Suppressor macrophage treated with lipopolysaccharide for 4 hours (primary cell): ENCODE measurements around the gene NXPH4.

Source experiments
- DNase-seq: peaks from one replicate; pipeline ENCODE4 v3.0.0-alpha.2; 2020

NXPH4 gene

DNA sequence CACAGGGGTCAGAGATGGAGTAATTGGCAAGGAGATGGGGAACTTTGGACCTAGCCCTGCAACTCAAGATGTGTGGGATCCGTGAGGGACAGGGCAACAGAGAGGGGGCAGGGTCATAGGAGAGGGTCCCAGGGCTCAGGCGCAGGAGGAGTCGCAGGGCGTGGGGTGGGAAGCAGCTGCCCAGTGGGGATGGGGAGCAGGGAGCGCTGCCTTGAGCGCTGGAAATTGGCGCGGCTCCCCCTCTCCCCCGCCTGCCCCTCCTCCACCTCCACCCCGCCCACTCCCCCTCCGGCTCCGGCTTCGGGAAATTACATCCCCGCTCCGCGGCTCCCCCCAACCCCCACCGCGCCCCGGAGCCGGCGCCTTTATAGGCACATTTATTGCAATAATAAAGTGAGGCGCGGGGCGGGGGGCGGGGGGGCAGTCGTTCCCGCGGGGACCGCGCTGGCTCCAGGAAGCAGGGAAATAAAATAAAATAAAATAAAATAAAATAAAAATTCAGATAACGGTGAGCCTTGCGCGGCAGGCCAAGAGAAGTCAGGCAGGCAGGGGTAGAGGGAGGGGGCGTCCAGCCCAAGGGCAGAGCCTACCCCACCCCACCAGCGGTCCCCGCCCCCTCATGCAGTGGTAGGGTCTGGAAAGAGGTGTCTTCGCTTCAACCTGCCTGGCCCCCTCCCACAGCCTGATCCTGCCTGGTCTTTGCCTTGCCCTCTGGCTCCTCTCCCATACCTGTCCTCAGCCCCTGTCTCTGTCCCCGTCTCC lies 3.6 kb downstream of the NXPH4 start:
- DNase-seq: no peak

DNA sequence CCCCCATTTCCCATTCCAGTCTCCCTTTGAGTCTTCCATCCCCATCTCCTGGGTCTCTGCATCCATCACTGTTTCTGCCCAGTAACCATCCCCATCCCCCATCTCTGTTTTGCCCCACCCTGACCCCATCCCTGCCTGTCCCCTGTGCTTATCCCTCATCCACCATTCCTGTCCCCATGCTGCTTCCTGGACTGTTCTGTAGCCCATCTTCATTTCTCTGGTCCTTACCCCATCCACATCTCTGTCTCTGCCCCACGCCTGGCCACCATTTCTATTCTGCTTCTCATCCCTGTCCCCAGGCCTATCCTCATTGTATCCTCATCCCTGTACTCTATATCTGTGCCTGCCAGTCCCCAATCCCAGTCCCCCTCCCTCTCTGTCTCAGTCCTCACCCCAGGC lies 4.2 kb downstream of the NXPH4 start:
- no peak for DNase-seq

DNA sequence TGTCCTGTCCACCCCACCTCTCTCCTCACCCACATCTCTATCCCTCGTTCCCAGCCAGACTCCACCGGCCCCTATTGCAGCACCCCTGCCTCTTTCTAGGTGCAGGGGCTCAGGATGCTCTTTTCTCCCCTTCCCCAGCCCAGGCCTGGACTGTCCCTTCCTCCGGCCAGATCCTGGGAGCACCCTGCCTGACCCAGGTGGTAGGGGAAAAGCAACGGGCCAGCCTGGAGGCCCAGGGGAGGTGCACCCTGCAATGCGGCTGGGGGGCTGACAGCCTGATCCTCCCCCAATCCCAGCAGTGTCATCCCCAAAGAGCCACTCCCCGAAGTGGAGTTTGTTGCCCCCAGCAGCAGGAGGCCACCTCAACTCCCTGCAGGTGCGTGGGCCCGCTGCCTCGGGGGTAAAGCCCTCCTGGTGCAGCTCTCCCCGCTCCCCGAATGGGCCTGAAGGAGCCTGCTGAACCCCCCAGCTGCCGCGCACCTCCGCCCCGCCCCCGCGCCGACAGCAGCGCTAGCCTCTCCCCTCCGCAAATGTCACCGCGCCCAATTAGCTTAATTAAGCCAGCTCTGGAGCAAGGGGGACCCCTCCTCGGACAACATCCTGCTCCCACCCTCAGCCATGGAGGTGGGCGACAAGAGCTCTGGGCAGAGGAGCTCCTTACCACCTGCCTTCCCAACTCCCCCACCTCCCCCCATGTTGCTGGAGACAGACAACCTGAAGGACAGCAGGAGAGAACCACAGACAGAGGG lies 4.7 kb downstream of the NXPH4 start:
- DNase-seq: no peak

DNA sequence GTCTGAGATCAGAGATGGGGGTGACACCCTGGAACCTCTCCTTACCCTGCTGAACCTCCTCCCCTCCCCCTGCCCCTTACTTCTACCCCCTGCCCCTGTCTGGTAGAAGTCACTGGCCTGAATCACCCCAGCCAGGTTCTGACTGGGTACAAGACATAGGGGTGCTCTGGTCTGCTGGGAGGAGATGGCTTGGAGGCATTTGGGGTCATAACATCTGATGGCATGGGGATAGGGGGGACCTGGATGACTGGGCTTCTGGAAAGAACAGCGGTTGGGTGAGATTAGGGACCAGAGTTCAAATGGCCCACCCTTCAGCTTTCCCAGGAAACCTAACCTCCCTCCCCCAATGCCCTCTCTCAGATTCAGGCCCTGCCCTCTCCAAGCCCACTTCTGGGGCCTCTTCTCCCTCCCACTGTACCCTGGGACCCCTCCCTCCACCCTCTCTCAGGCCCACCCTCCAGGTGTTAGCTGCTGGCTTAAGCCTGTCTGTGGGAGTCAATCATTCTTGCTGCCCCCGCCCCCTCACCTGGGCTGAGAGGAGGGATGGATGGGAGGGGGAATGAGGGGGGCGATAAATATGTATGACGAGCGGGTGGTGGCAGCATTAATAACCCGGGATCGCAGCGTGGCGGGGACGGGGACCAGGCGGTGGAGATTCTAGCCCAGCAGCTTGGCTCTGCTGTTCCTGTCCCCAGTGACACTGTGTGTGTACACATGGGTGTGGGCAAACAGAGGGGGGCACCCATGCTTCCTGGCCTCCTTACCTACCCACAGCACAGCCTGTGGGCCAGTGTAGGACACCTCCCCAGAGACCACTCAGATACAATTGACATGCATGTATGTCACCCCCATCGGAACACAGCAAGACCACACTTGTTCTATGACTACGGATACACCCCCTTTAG lies 5.9 kb downstream of the NXPH4 start:
- no peak for DNase-seq

DNA sequence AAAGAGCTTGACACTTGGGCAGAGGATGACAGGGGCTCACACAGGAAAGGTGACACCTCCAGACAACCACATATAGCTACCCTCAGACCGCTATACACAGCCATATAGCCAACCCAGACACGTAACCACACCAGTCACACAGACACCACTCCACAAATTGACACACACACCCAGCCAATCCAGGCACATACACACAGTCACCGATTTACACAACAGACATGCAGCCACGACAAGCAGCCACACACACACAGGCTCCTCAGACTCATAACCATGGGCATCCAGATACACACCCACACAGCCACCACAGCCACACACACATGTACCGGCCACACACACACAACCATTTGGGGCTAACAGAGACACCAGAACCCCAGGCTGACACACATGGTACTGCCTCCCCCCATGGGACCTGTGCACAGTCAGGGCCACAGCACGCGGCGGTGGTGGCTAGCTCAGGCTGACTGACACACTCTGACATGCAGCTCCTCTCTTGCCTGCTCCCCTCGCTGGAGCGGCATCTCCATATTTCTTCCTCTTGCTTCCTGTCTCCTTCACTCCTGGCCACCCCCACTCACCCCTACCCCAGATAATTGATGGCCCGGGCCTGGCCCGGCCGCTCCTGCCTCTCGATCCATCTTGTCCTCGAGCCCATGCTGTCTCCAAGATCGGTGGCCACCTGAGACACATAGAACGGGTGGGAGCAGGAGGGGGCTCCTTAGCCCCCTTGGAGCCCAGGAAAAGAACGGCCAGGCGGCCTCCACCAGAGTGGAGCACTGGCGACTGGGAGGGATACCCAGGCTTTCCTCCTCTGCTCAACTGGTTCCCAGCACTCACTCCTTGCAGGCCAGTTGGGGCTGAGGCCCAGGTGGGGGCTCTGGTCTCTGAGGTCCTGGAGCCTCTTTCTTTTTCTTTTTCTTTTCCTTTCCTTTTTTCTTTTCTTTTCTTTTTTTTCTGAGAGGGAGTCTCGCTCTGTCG lies 6.9 kb downstream of the NXPH4 start:
- no peak for DNase-seq

DNA sequence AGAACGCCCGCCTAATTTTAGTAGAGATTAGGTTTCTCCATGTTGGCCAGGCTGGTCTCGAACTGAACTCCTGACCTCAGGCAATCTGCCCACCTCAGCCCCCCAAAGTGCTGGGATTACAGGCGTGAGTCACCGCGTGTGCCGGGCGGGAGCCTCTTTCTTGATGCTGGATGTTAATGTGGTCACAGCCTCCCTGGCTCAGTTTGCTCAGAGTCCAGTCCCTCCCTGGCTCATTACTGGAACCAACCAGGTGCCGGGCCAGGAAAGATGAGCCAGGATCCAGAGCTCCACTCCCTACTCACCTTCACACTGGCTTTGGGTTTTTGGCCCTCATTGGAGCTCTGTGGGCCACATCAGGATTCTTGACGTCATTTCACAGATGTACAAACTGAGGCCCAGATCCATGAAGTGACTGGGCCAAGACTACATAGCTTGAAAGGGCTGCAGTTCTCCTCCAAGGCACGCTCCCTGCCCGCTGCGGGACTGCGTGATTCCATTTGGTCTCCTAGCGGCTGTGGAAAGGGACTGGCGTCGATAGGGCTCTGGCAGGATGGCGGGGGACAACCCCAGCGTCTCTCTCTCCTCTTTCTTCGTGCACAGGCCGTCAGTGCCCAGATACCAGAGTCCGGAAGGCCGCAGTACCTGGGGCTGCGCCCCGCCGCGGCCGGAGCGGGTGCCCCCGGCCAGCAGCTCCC lies 7.8 kb downstream of the NXPH4 start:
- DNase-seq: no peak

DNA sequence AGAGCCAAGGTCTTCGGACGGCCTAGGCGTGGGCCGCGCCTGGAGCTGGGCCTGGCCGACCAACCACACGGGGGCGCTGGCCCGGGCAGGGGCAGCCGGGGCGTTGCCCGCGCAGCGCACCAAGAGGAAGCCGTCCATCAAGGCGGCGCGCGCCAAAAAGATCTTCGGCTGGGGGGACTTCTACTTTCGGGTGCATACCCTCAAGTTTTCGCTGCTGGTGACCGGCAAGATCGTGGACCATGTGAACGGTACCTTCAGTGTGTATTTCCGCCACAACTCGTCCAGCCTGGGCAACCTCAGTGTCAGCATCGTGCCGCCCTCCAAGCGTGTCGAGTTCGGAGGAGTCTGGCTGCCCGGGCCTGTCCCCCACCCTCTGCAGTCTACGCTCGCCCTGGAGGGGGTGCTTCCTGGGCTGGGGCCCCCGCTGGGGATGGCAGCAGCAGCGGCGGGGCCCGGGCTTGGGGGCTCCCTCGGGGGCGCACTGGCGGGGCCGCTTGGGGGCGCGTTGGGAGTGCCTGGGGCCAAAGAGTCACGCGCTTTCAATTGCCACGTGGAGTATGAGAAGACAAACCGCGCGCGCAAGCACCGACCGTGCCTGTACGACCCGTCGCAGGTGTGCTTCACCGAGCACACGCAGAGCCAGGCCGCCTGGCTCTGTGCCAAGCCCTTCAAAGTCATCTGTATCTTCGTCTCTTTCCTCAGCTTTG lies 8.5 kb downstream of the NXPH4 start:
- DNase-seq: peak; percentile 87

DNA sequence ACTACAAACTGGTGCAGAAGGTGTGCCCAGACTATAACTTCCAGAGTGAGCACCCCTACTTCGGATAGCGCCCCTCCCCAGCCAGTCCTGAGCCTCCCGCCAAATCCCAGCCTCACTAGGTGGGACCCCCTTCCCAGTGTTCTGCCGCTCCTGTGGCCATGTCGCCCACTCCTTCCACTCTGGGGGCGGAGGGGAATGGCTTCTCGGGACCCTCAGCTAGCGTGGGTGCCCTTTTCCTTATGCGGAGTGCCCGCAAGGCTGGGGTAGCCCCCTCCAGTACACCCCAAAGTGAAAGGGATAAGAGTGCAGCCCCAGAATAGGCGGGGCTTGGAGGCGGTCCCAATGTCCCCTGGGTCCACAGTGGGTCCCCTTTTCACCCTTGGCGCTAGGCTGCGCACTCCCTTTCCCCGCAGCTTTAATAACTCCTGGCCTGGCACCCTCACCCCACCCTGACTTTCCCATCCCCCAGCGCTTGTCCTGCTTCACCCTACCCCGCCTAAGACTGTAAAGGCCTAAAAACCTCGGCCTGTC lies 9.2 kb downstream of the NXPH4 start:
- no peak for DNase-seq

DNA sequence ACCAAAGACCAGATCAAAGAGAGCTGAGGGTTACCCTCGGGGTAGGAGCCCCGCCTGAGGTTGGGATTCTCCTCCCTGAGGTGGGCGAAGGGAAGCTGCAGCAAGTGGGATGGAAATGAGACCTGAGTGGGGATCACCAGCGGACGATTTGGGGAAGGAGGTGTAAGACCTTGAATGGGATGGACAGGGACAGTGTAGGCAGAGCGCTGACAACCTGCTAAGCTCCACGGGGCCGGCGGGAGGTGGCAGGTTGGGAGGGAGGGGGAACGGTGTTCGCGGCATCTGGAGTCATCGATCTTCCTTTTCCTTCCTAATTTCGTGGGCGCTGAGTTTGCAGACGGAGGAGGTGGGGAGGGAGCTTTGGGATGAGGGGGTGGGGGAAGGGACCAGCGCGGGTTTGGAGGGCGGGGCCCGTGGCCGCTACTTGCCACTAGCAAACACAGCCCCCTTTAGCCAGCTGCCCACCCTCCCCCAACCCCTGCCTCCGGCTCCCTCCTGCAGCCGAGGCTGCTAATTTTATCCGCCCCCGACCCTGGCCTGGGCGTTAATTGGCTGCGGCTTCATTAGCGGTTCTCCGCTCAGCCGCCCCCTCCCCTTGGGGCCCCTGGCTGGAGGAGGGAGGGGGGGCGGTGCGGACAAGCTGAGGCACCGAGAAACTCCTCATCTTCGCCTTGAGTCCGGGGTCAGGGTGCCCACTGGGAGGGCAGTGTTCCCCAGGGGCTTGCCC lies 10.2 kb downstream of the NXPH4 start:
- no peak for DNase-seq

DNA sequence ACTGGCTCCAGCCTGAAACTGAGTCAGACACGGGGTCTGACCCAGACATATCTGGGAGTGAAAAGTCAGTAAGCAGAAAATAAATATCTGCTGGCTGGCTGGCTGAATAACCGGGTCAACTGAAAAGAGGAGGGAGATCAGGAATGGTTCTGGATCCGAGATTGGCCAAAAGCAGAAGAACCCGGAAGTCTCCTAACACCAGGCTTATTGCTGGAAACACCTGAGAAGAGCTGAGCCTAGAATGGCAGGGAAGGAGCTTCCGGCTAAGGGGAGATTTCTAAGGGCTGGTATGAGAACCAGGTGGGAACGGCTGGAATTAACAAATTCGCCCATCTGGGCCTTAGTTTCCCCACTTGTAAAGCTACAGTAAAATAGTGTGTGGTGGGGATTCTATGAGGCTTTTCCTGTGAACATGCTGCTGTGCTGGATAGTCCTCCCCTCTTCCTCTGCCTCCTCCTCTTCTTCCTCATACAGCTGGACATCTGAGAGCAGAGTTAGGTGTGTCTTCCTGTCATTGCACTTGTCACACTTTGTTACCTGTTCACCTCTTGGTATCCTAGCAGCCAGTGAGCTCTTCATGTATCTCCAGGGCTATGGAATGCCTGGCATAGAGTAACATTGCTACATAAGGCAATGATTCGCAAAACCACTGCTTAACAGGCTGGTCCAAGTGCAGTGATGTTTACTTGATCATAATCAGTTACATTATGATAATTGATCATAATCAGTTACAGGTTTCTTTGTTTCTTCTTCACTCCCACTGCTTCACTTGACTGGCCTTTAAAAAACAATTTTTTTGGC lies 10.9 kb downstream of the NXPH4 start:
- DNase-seq: no peak

DNA sequence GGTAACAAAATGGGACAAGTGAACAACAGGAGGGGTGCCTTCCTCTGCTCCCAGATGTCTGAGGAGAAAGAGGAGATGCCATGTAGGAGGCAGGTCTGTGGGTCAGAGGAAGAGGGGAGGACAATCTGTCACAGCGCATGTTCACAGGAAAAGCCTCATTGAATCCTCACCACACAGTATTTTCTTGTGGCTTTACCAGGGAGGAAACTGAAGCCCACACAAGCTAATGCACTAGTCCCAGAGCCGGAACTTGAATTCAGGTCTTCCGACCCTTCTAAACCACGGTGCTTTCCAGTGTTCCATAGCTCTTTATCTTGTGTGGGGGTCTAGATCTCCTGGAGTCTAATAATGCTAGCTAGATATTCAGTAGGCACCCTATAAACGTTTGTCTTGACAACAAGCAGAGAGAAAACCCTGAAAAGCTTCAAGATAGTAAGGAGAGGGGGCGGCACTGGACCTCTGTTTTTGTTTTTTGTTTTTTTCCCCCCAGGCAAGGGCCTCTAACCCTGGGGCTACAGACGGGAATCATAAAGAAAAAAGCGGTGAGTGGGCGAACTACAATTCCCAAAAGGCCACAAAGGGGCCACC lies 12.5 kb downstream of the NXPH4 start:
- no peak for DNase-seq

DNA sequence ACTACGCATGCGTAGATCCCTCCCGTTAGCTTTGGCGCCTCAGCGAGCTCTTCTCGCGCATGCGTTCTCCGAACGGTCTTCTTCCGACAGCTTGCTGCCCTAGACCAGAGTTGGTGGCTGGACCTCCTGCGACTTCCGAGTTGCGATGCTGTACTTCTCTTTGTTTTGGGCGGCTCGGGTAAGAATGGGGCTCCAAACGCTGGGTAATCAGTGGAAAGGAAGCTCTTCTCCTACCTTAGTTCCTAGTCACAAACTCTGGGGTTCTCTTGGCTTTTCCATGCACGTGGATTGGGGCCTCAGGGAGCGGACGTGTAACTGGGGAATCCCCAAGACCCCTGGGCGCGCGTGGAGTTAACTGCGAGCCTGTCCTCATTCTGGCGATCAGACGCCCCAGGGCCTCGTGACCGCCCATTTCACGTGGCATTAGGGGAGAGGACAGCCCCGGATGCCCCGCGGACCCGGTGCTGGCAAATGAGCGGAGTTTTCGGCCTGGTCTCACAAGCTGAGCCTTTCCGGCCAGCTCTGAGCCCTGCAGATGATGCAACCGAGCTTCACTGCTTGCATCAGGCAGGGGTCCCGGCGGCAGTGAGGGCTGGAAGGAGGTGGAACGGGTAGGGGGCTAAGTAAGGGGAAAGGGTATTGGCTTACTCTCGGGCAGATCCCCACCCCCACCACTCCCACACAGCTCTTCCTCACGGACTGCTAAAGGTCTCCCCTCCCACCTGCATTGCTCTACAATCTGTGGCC lies 13.2 kb downstream of the NXPH4 start, which contains the start of gene SHMT2:
SHMT2 (plus strand) TSS at position 78 of the 747 bp plus-strand sequence; CDS start at position 146, 68 bp downstream.
- DNase-seq: peak; percentile 99

DNA sequence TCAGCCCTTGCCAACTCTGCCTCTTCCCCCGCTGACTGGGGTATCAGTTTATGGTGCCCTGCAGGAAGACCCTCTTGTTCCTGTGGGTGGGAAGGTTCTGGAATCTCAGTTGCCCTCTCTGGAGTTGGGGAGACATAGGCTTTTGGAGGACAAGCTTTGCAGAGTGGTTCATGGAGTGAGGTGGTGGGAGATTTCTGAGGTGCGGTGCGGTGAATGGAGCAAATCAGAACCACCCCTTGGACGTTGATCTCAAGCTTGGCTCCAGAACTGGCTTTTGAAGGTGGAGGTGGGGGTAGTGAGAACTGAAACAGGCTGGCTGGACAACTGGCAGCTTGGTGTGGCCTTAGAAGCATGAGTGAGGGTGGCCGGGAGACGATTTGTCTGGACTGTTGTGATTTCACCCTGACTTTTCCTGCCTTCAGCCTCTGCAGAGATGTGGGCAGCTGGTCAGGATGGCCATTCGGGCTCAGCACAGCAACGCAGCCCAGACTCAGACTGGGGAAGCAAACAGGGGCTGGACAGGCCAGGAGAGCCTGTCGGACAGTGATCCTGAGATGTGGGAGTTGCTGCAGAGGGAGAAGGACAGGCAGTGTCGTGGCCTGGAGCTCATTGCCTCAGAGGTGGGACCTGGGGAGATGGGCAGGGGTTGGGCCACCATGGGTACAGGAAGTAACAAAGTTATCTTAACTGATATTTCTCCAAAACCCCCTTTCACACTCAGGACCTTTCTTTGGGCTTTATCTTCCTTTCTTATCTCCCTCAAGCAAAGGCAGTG lies 14.0 kb downstream of the NXPH4 start:
- no peak for DNase-seq

DNA sequence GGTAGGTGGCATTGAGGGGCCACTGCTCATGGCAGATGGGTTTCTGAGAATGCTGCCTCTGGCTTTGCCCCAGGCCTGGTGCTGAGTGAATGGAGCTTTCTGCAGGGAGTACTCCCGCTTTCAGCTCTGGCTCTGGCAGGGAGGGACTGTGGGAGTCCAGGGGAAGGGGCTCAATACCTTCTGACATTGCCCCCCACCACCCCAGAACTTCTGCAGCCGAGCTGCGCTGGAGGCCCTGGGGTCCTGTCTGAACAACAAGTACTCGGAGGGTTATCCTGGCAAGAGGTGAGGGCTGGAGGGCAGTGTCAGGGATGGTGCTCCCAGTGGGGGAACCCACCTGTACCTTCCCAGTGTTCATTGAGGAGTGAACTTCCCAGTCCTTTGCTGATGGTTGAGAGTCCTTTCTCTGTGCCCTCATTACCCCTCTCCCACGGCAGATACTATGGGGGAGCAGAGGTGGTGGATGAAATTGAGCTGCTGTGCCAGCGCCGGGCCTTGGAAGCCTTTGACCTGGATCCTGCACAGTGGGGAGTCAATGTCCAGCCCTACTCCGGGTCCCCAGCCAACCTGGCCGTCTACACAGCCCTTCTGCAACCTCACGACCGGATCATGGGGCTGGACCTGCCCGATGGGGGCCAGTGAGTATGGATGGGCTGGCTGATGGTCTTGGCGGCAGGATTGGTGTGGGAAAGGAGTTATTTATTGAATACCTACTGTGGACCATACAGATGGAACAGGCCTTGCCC lies 14.9 kb downstream of the NXPH4 start:
- no peak for DNase-seq

DNA sequence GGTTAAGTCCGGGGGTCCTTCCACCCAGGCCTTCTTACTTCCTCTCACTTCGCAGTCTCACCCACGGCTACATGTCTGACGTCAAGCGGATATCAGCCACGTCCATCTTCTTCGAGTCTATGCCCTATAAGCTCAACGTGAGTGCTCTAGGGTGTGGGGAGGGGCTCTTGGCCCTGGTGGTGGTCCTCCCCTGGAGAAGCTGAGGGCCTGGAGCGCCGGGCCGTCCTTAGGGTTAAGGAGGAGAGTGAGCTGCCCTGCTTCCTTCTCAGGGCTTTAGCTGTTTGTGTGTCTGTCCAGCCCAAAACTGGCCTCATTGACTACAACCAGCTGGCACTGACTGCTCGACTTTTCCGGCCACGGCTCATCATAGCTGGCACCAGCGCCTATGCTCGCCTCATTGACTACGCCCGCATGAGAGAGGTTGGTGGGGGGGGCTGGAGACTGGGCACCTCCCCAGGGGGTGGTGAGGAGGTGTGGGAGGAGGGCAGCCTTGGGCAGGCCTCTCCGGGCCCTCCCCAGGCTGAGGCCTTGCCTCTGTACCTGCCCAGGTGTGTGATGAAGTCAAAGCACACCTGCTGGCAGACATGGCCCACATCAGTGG lies 15.7 kb downstream of the NXPH4 start:
- no peak for DNase-seq
